Measurements from ENCODE around the gene WFIKKN2.
A peak's percentile ranks its signal among the peaks of the same experiment; 100 is the strongest.

The WFIKKN2 gene

GRCh38 chr17:50884439-50885311 is 49.3 kb downstream of the WFIKKN2 start (continued):
- no peak for TF ChIP-seq ZNF311 (tag by site-specific recombination; IDR thresholded peaks at IDR 0.05; ENCODE audit: borderline replicate concordance)

GRCh38 chr17:50887705-50888245 is 52.4 kb downstream of the WFIKKN2 start:
- no peaks in the 10 kb centered on the region for H3K36me3 ChIP-seq (ENCODE audit: control insufficient read depth in 2 of 2, insufficient read depth in 1 of 2, low read length in 2 of 2)
- H3K9me3 ChIP-seq (ENCODE audit: control insufficient read depth, insufficient read depth, low read depth, low read length): no peaks in the 10 kb centered on the region
- TF ChIP-seq PRDM10 (tag by site-specific recombination; IDR thresholded peaks at IDR 0.05) (peak; percentile 40; the same call in 1 of the 2 replicates), ZSCAN30 (tag by site-specific recombination; IDR thresholded peaks at IDR 0.05) (no peak), EGR2 (tag by site-specific recombination; IDR thresholded peaks at IDR 0.05; ENCODE audit: low read depth) (no peak)
- H3K4me1 ChIP-seq (ENCODE audit: control insufficient read depth, insufficient read depth, low read length): no peaks in the 10 kb centered on the region
- no peak overlapping the region for H3K27ac ChIP-seq (ENCODE audit: extremely low read depth, low read depth, low read length)
- H3K4me3 ChIP-seq (ENCODE audit: low read depth, low read length): no peak overlapping the region
- CTCF ChIA-PET: no interaction called here
- POLR2A ChIA-PET: interaction anchor here (0.6 to 1.1 kb wide), 2 partner anchors 22 to 30 kb away, joined by 5 to 11 read pairs; partner anchors contain the start of gene TOB1

- TF ChIP-seq HOXD13 (CRISPR knock-in tag; IDR thresholded peaks at IDR 0.05; ENCODE audit: borderline replicate concordance) (no peak), KLF16 (tag by site-specific recombination; IDR thresholded peaks at IDR 0.05) (no peak), ZNF621 (tag by site-specific recombination; IDR thresholded peaks at IDR 0.05) (no peak), ZNF571 (tag by site-specific recombination; IDR thresholded peaks at IDR 0.05) (no peak), ZFP69B (tag by site-specific recombination; IDR thresholded peaks at IDR 0.05) (no peak), ZNF266 (tag by site-specific recombination; IDR thresholded peaks at IDR 0.05; ENCODE audit: low read depth) (no peak), GLI4 (tag by site-specific recombination; IDR thresholded peaks at IDR 0.05) (no peak)
- Histone ChIP-seq H3K9me3 (ENCODE audit: control insufficient read depth, insufficient read depth, low read depth, low read length) (no peaks in the 10 kb centered on the region), H3K36me3 (ENCODE audit: control insufficient read depth in 2 of 2, insufficient read depth in 1 of 2, low read length in 2 of 2) (no peaks in the 10 kb centered on the region), H3K4me3 (ENCODE audit: low read depth, low read length) (no peak overlapping the region), H3K4me1 (ENCODE audit: control insufficient read depth, insufficient read depth, low read length) (no peaks in the 10 kb centered on the region), H3K27ac (ENCODE audit: extremely low read depth, low read depth, low read length) (no peak overlapping the region)
- POLR2A ChIA-PET: interaction anchor here (6.0 kb wide), 1 partner anchor 24 kb away, joined by 28 read pairs; the partner anchor contains the start of gene TOB1
- CTCF ChIA-PET: interaction anchor here (0.5 to 1.0 kb wide), 2 partner anchors 37 to 67 kb away, joined by 3 read pairs; no protein-coding TSS in a partner anchor
Observed at GRCh38 chr17:50889528-50890118, 54.2 kb downstream of the WFIKKN2 start.

- ChIA-PET CTCF (interaction anchor here (0.6 kb wide), 1 partner anchor 36 kb away, joined by 5 read pairs; no protein-coding TSS in a partner anchor), POLR2A (interaction anchor here (6.0 kb wide), 1 partner anchor 25 kb away, joined by 28 read pairs; the partner anchor contains the start of gene TOB1)
- H3K36me3 ChIP-seq (ENCODE audit: control insufficient read depth in 2 of 2, insufficient read depth in 1 of 2, low read length in 2 of 2): no peaks in the 10 kb centered on the region
- H3K4me3 ChIP-seq (ENCODE audit: low read depth, low read length): no peak overlapping the region
- H3K27ac ChIP-seq (ENCODE audit: extremely low read depth, low read depth, low read length): no peak overlapping the region
- no peaks in the 10 kb centered on the region for H3K9me3 ChIP-seq (ENCODE audit: control insufficient read depth, insufficient read depth, low read depth, low read length)
- H3K4me1 ChIP-seq (ENCODE audit: control insufficient read depth, insufficient read depth, low read length): no peaks in the 10 kb centered on the region
- no peak for TF ChIP-seq EGR2 (tag by site-specific recombination; IDR thresholded peaks at IDR 0.05; ENCODE audit: low read depth)
- no peak for TF ChIP-seq ZNF692 (tag by site-specific recombination; IDR thresholded peaks at IDR 0.05)
- no peak for TF ChIP-seq ZSCAN16 (tag by site-specific recombination; IDR thresholded peaks at IDR 0.05)
- TF ChIP-seq ZNF133 (tag by site-specific recombination; IDR thresholded peaks at IDR 0.05): no peak
- TF ChIP-seq ZNF114 (tag by site-specific recombination; IDR thresholded peaks at IDR 0.05): no peak
- no peak for TF ChIP-seq ZNF426 (tag by site-specific recombination; IDR thresholded peaks at IDR 0.05)
- TF ChIP-seq ZBTB11 (tag by site-specific recombination; conservative IDR thresholded peaks at IDR 0.05; ENCODE audit: low read depth): no peak
Observed at GRCh38 chr17:50890675-50891516, 55.5 kb downstream of the WFIKKN2 start.

Data from HEK293 (cell line).